Esophagus muscularis mucosa (tissue), 4 donors: Measurements from ENCODE around the gene MRPL20.

ENCODE experiments used
- CTCF ChIP-seq, 3 experiments: fragments of 200-600 bp in 2 of 3; fragments of 450-650 bp in 1 of 3; sonication (generic) in 2 of 3; IDR thresholded peaks; one replicate each; pipeline ENCODE4 v1.5.1; 2017 to 2019; ENCODE audit warnings: antibody characterized with exemption in 3 of 3, mild to moderate bottlenecking in 2 of 3, moderate library complexity in 1 of 3
- EP300 ChIP-seq: sonication (generic); formaldehyde crosslinking; IDR thresholded peaks from one replicate; pipeline ENCODE4 v1.6.1; 2017; ENCODE audit warnings: antibody characterized with exemption
- POLR2A ChIP-seq: fragments of 450-650 bp; IDR thresholded peaks from one replicate; pipeline ENCODE4 v1.6.1; 2017; ENCODE audit warnings: antibody characterized with exemption, moderate library complexity, mild to moderate bottlenecking, low read depth
- POLR2AphosphoS5 ChIP-seq, 2 donors: sonication (generic); formaldehyde crosslinking; IDR thresholded peaks; one replicate each; pipeline ENCODE4 v1.6.1; 2017; ENCODE audit warnings: antibody characterized with exemption in 2 of 2

GRCh38 chr1:1367315-1367714 lies 39.8 kb downstream of the MRPL20 start:
- no peak for TF ChIP-seq CTCF (IDR thresholded peaks at IDR 0.05)
- no peak for TF ChIP-seq POLR2A
- no peak for TF ChIP-seq EP300
- TF ChIP-seq POLR2AphosphoS5 (IDR thresholded peaks at IDR 0.05) = no peak
